SK-N-SH (cell line): Measurements from ENCODE around the gene ZRANB2. TPM values are rescaled to one million over a fixed set of nuclear protein-coding genes. Genes with fewer than 3 reads are reported as not detected.

Source experiments
- CTCF ChIA-PET: fragments of 300-600, 350-600 bp; formaldehyde crosslinking; extraction: SDS; loops from one replicate; lab custom pipeline; 2021; lab: Yijun Ruan, JAX
- POLR2A ChIA-PET: fragments of 350-600 bp; sonication (Branson Sonifier 250); formaldehyde crosslinking; extraction: SDS; loops from one replicate; lab custom pipeline; 2020; ENCODE audit warnings: antibody characterized with exemption, inconsistent platforms; lab: Yijun Ruan, JAX
- DNase-seq: peaks from one replicate; pipeline ENCODE4 v3.0.0; 2012
- H2AFZ ChIP-seq: fragments of 200-600 bp; sonication (generic); 2 replicates; pipeline ENCODE4 v1.8.1; 2016; ENCODE audit warnings: antibody characterized with exemption, mild to moderate bottlenecking, low read depth
- H3F3A ChIP-seq: fragments of 200-600 bp; sonication (generic); replicated peaks from 2 replicates; pipeline ENCODE3; 2016; ENCODE audit warnings: antibody characterized with exemption, mild to moderate bottlenecking; ENCODE audit not compliant: insufficient read depth
- H3K27ac ChIP-seq, 2 experiments: fragments of 200-500 bp in 1 of 2; fragments of 200-600 bp in 1 of 2; sonication (Bioruptor generic) in 1 of 2; sonication (generic), shearing (Covaris generic) in 1 of 2; 2 replicates each; pipeline versions ENCODE4 v1.5.1 to v1.6.1; 2014 to 2016; ENCODE audit warnings: low read depth in 2 of 2, inconsistent platforms in 1 of 2, low read length in 1 of 2, mild to moderate bottlenecking in 1 of 2, mixed read lengths in 1 of 2
- H3K27me3 ChIP-seq: fragments of 200-600 bp; sonication (generic), shearing (Covaris generic); 2 replicates; pipeline ENCODE4 v1.6.1; 2016; ENCODE audit warnings: mixed run types; ENCODE audit not compliant: insufficient read depth
- H3K36me3 ChIP-seq, 2 experiments: fragments of 200-500 bp in 1 of 2; fragments of 200-600 bp in 1 of 2; sonication (Bioruptor generic) in 1 of 2; sonication (generic) in 1 of 2; replicated peaks in 1 of 2; 2 replicates each; pipeline versions ENCODE3 to v1.5.1; 2014 to 2016; ENCODE audit warnings: low read length in 1 of 2, mild to moderate bottlenecking in 1 of 2; ENCODE audit not compliant: insufficient read depth in 2 of 2, control insufficient read depth in 1 of 2
- H3K4me1 ChIP-seq, 2 experiments: fragments of 200-500 bp in 1 of 2; fragments of 200-600 bp in 1 of 2; sonication (Bioruptor generic) in 1 of 2; sonication (generic), shearing (Covaris generic) in 1 of 2; 2 replicates each; pipeline versions ENCODE4 v1.5.1 to v1.6.1; 2014 to 2016; ENCODE audit warnings: low read depth in 1 of 2, low read length in 1 of 2, mixed run types in 1 of 2; ENCODE audit not compliant: insufficient read depth in 2 of 2, control insufficient read depth in 1 of 2
- H3K4me2 ChIP-seq: fragments of 200-600 bp; sonication (generic), shearing (Covaris generic); 2 replicates; pipeline ENCODE4 v1.6.1; 2017; ENCODE audit warnings: mixed run types
- H3K4me3 ChIP-seq, 2 experiments: fragments of 200-500 bp in 1 of 2; fragments of 200-600 bp in 1 of 2; sonication (Bioruptor generic) in 1 of 2; sonication (generic), shearing (Covaris generic) in 1 of 2; 2 replicates each; pipeline versions ENCODE4 v1.5.1 to v1.8.1; 2014 to 2016; ENCODE audit warnings: low read depth in 2 of 2, inconsistent platforms in 1 of 2, low read length in 1 of 2, mild to moderate bottlenecking in 1 of 2, mixed read lengths in 1 of 2, moderate library complexity in 1 of 2
- H3K79me2 ChIP-seq: fragments of 200-600 bp; sonication (generic); 2 replicates; pipeline ENCODE4 v1.8.1; 2017; ENCODE audit warnings: mild to moderate bottlenecking; ENCODE audit not compliant: insufficient read depth
- H3K9ac ChIP-seq: fragments of 200-600 bp; sonication (generic); 2 replicates; pipeline ENCODE4 v1.6.1; 2017; ENCODE audit warnings: mixed run types
- H3K9me2 ChIP-seq: fragments of 200-600 bp; sonication (generic); 2 replicates; pipeline ENCODE4 v1.6.1; 2017; ENCODE audit warnings: mixed run types
- H3K9me3 ChIP-seq: fragments of 200-600 bp; sonication (generic); 2 replicates; pipeline ENCODE4 v1.6.1; 2017; ENCODE audit warnings: mixed run types, mild to moderate bottlenecking, moderate library complexity
- H4K20me1 ChIP-seq: fragments of 200-600 bp; sonication (generic); 2 replicates; pipeline ENCODE4 v1.6.1; 2017; ENCODE audit warnings: mild to moderate bottlenecking, mixed run types; ENCODE audit not compliant: insufficient read depth
- CHD2 ChIP-seq: fragments of 150-350 bp; IDR thresholded peaks from 2 replicates; pipeline ENCODE4 v1.6.1; 2018; ENCODE audit warnings: low read length; ENCODE audit not compliant: partially characterized antibody
- ELF1 ChIP-seq: IDR thresholded peaks from 2 replicates; pipeline ENCODE4 v1.4.0; 2012
- JUND ChIP-seq: IDR thresholded peaks from 2 replicates; pipeline ENCODE4 v1.4.0; 2012
- MAX ChIP-seq: IDR thresholded peaks from 2 replicates; pipeline ENCODE4 v1.4.0; 2012; ENCODE audit warnings: low read depth
- MEF2A ChIP-seq: IDR thresholded peaks from 2 replicates; pipeline ENCODE4 v1.4.0; 2012; ENCODE audit warnings: low read depth, borderline replicate concordance
- MXI1 ChIP-seq: IDR thresholded peaks from 2 replicates; pipeline ENCODE4 v1.6.1; 2012; ENCODE audit warnings: mild to moderate bottlenecking, low read depth, low read length, improper control_type of control experiment
- NRF1 ChIP-seq: IDR thresholded peaks from 2 replicates; pipeline ENCODE4 v1.6.1; 2012; ENCODE audit warnings: low read depth, mild to moderate bottlenecking, low read length
- PBX3 ChIP-seq: IDR thresholded peaks from 2 replicates; pipeline ENCODE4; 2012
- RFX5 ChIP-seq: IDR thresholded peaks from 2 replicates; pipeline ENCODE4 v1.6.1; 2012; ENCODE audit warnings: mild to moderate bottlenecking, improper control_type of control experiment, low read length
- RXRA ChIP-seq: IDR thresholded peaks from 2 replicates; pipeline ENCODE4 v1.4.0; 2012; ENCODE audit warnings: low read depth, mild to moderate bottlenecking, borderline replicate concordance
- USF2 ChIP-seq: fragments of 150-350 bp; IDR thresholded peaks from 2 replicates; pipeline ENCODE4 v1.6.1; 2017; ENCODE audit warnings: antibody characterized with exemption, low read length, low read depth, borderline replicate concordance
- ZBTB33 ChIP-seq: IDR thresholded peaks from 2 replicates; pipeline ENCODE4 v1.4.0; 2012; ENCODE audit warnings: low read depth, borderline replicate concordance
- polyA plus RNA-seq, 3 experiments: library from polyadenylated mRNA; depleted of rRNA; stranded (reverse); fragments of >200 nt; gene quantifications; 2 replicates each; pipeline ENCODE4 v1.2.3, GENCODE V29; 2012
- TF ChIP-seq, protein P1 (sequence below): fragments of 200-600 bp; sonication (generic); IDR thresholded peaks from 2 replicates; pipeline ENCODE4 v1.6.1; 2017; ENCODE audit warnings: antibody characterized with exemption, mild to moderate bottlenecking, moderate library complexity

Gene ZRANB2
- polyA plus RNA-seq, 1 of the 3 experiments (the other 2 are of a cell fraction) = 45.2 TPM

GRCh38 chr1:71074681-71075080 lies 6.2 kb downstream of the ZRANB2 start (continued):
- TF ChIP-seq MAX = no peak
- TF ChIP-seq ELF1 = no peak
- no peak for TF ChIP-seq JUND
- no peak for TF ChIP-seq MXI1
- no peak for TF ChIP-seq RFX5
- no peak for TF ChIP-seq MEF2A
- no peak for TF ChIP-seq ZBTB33

- no peak overlapping the region for H3K4me3 ChIP-seq
- peaks cover 17% of the 10 kb centered on the region; the same call in 1 of the 2 replicates for H4K20me1 ChIP-seq
Measured at GRCh38 chr1:71072273-71072672, 8.6 kb downstream of the ZRANB2 start.

More at GRCh38 chr1:71072273-71072672, 8.6 kb downstream of the ZRANB2 start:
- Histone ChIP-seq H3K9ac (no peak overlapping the region), H3K4me1 (no peaks in the 10 kb centered on the region), H2AFZ (no peak overlapping the region), H3F3A (peaks cover 22% of the 10 kb centered on the region), H3K9me2 (no peaks in the 10 kb centered on the region), H3K27me3 (no peaks in the 10 kb centered on the region), H3K79me2 (peaks cover 53% of the 10 kb centered on the region), H3K27ac (no peak overlapping the region), H3K36me3 (peaks cover 94 to 98% of the 10 kb centered on the region in 2 experiments), H3K9me3 (no peaks in the 10 kb centered on the region), H3K4me2 (no peak overlapping the region)
- CTCF ChIA-PET = interaction anchor here (1.1 kb wide), 1 partner anchor 9 kb away, joined by 4 read pairs; the partner anchor contains the start of gene ZRANB2
- TF ChIP-seq CHD2 = no peak
- TF ChIP-seq USF2 = no peak
- no peak for TF ChIP-seq JUND
- TF ChIP-seq, protein P1, sequence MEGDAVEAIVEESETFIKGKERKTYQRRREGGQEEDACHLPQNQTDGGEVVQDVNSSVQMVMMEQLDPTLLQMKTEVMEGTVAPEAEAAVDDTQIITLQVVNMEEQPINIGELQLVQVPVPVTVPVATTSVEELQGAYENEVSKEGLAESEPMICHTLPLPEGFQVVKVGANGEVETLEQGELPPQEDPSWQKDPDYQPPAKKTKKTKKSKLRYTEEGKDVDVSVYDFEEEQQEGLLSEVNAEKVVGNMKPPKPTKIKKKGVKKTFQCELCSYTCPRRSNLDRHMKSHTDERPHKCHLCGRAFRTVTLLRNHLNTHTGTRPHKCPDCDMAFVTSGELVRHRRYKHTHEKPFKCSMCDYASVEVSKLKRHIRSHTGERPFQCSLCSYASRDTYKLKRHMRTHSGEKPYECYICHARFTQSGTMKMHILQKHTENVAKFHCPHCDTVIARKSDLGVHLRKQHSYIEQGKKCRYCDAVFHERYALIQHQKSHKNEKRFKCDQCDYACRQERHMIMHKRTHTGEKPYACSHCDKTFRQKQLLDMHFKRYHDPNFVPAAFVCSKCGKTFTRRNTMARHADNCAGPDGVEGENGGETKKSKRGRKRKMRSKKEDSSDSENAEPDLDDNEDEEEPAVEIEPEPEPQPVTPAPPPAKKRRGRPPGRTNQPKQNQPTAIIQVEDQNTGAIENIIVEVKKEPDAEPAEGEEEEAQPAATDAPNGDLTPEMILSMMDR = no peak
- no peak for TF ChIP-seq MAX
- no peak for TF ChIP-seq RXRA
- no peak for TF ChIP-seq PBX3
- no peak for TF ChIP-seq NRF1
- POLR2A ChIA-PET = no interaction called here
- DNase-seq = no peak
